IPS-20b (cell line): ENCODE measurements around the gene NOP53.
"Not testable (repeated sequence)": the region's sequence is repeated elsewhere in the genome, so short reads cannot be mapped to it uniquely, and the experiment has no call there.

ENCODE experiments used
- H3K27ac ChIP-seq: one replicate; pipeline ENCODE4 v1.5.1; 2013; ENCODE audit warnings: low read length
- H3K27me3 ChIP-seq: 2 replicates; pipeline ENCODE4 v1.6.1; 2013; ENCODE audit warnings: mild to moderate bottlenecking, low read length, inconsistent platforms; ENCODE audit not compliant: insufficient read depth
- H3K36me3 ChIP-seq: 2 replicates; pipeline ENCODE4 v1.6.1; 2013; ENCODE audit warnings: low read depth, mild to moderate bottlenecking, inconsistent platforms, low read length, moderate library complexity; ENCODE audit not compliant: insufficient read depth
- H3K4me1 ChIP-seq: 2 replicates; pipeline ENCODE4 v1.6.1; 2013; ENCODE audit warnings: mild to moderate bottlenecking, control low read depth, inconsistent platforms, low read length, moderate library complexity; ENCODE audit not compliant: insufficient read depth
- H3K4me3 ChIP-seq: 2 replicates; pipeline ENCODE4 v1.5.1; 2013; ENCODE audit warnings: mild to moderate bottlenecking, low read length, inconsistent platforms
- H3K9ac ChIP-seq: 2 replicates; pipeline ENCODE4 v1.6.1; 2013; ENCODE audit warnings: low read depth, mild to moderate bottlenecking, inconsistent platforms, low read length, moderate library complexity
- H3K9me3 ChIP-seq: 2 replicates; pipeline ENCODE4 v1.6.1; 2013; ENCODE audit warnings: mild to moderate bottlenecking, low read depth, low read length, inconsistent platforms; ENCODE audit not compliant: insufficient read depth

The NOP53 gene

GRCh38 chr19:47720669-47721422, 24.5 kb upstream of the NOP53 start:
- H3K9me3 ChIP-seq: no peaks in the 10 kb centered on the region
- no peaks in the 10 kb centered on the region for H3K36me3 ChIP-seq
- H3K4me3 ChIP-seq: no peak overlapping the region
- no peaks in the 10 kb centered on the region for H3K27me3 ChIP-seq
- H3K4me1 ChIP-seq: no peaks in the 10 kb centered on the region
- H3K27ac ChIP-seq: no peak overlapping the region
- H3K9ac ChIP-seq: no peak overlapping the region

- Histone ChIP-seq H3K4me3 (no peak overlapping the region), H3K27me3 (no peaks in the 10 kb centered on the region), H3K9ac (no peak overlapping the region), H3K9me3 (no peaks in the 10 kb centered on the region), H3K4me1 (no peaks in the 10 kb centered on the region), H3K27ac (no peak overlapping the region), H3K36me3 (no peaks in the 10 kb centered on the region)
Observed at GRCh38 chr19:47723581-47723940, 21.8 kb upstream of the NOP53 start.

DNA sequence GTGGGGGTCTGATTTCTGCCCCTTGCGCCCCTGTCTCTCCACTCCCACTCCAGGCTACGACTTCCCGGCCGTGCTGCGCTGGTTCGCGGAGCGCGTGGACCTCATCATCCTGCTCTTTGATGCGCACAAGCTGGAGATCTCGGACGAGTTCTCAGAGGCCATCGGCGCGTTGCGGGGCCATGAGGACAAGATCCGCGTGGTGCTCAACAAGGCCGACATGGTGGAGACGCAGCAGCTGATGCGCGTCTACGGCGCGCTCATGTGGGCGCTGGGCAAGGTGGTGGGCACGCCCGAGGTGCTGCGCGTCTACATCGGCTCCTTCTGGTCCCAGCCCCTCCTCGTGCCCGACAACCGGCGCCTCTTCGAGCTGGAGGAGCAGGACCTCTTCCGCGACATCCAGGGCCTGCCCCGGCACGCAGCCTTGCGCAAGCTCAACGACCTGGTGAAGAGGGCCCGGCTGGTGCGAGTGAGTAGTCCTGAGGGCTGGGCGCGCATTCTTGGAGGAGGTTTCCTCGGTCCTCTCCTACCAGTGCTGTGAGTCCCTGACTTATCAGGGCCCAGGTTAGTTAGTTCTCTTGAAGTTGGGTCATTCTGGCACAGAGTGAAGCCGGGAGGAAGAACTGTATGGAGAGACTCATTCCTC, 19.5 kb upstream of the NOP53 start:
- no peaks in the 10 kb centered on the region for H3K36me3 ChIP-seq
- no peak overlapping the region for H3K27ac ChIP-seq
- H3K9ac ChIP-seq: no peak overlapping the region
- no peaks in the 10 kb centered on the region for H3K9me3 ChIP-seq
- no peak overlapping the region for H3K4me3 ChIP-seq
- peaks cover 6% of the 10 kb centered on the region; the same call in 1 of the 2 replicates for H3K4me1 ChIP-seq
- H3K27me3 ChIP-seq: no peaks in the 10 kb centered on the region

DNA sequence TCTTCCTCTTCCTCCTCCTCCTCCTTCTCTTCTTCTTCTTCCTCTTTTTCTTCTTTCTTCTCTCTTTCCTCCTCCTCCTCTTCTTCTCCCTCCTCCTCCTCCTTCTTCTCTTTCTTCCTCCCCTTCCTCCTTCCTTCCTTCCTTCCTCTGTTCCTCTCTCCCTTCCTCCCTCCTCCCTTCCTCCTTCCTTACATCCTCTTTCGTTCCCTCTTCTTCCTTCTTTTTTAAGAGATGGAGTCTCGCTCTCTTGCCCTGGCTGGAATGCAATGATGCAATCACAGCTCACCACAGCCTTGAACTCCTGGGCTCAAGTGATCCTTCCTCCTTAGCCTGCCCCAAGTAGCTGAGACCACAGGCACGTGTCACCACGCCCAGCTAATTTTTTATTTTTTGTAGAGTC, 18.9 kb upstream of the NOP53 start:
- Histone ChIP-seq H3K27ac (no peak overlapping the region), H3K9ac (no peak overlapping the region), H3K27me3 (no peaks in the 10 kb centered on the region), H3K4me3 (no peak overlapping the region), H3K36me3 (no peaks in the 10 kb centered on the region), H3K9me3 (no peaks in the 10 kb centered on the region), H3K4me1 (peaks cover 6% of the 10 kb centered on the region; the same call in 1 of the 2 replicates)

DNA sequence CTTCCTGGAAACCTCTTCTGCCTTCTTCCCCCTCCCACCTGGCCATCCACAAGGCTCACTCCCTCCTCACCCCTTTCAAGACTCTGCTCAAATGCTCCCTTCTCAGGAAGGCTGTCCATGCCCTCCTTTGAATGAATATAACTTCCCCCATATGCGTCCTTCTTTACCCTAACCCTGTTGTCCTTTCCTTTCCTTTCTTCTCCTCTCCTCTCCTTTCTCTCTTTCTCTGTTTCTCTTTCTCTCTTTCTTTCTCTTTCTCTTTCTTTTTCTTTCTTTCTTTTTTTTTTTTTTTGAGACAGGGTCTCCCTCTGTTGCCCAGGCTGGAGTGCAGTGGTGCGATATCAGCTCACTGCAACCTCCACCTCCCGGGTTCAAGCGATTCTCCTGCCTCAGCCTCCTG, 17.1 kb upstream of the NOP53 start:
- not testable (repeated sequence) for H3K9ac ChIP-seq, H3K27me3 ChIP-seq, H3K9me3 ChIP-seq, H3K4me1 ChIP-seq, H3K27ac ChIP-seq, H3K4me3 ChIP-seq, H3K36me3 ChIP-seq

DNA sequence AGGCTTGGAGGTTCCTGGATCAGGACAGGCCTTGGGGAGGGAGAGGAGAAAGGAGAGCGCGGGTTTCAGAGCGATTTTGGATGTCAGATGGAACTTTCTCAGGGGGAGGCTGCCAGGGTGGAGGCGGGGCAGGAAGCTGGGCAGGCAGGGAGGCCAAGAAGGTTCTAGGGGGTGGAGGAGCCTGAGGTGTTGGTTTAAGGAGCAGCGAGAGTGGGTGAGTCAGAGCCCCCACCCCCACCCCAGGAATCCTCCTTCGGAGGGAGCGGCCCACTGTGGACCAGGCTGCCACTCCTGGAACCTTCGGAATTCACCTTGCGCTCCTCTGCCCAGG, 15.9 kb upstream of the NOP53 start:
- H3K4me3 ChIP-seq: peak overlapping the region; percentile 77
- H3K27me3 ChIP-seq: no peaks in the 10 kb centered on the region
- H3K27ac ChIP-seq: no peak overlapping the region
- H3K9me3 ChIP-seq: no peaks in the 10 kb centered on the region
- H3K9ac ChIP-seq: peak overlapping the region; percentile 64; the same call in 1 of the 2 replicates
- H3K4me1 ChIP-seq: peaks cover 6% of the 10 kb centered on the region; the same call in 1 of the 2 replicates
- no peaks in the 10 kb centered on the region for H3K36me3 ChIP-seq

GRCh38 chr19:47729799-47730520, 15.4 kb upstream of the NOP53 start:
- H3K4me3 ChIP-seq: peak overlapping the region; percentile 77
- H3K27me3 ChIP-seq: no peaks in the 10 kb centered on the region
- H3K9me3 ChIP-seq: no peaks in the 10 kb centered on the region
- H3K9ac ChIP-seq: peak overlapping the region; percentile 64; the same call in 1 of the 2 replicates
- peaks cover 6% of the 10 kb centered on the region; the same call in 1 of the 2 replicates for H3K4me1 ChIP-seq
- H3K36me3 ChIP-seq: no peaks in the 10 kb centered on the region
- H3K27ac ChIP-seq: no peak overlapping the region

- peak overlapping the region; percentile 77; the same call in 1 of the 2 replicates for H3K4me3 ChIP-seq
- no peak overlapping the region for H3K27ac ChIP-seq
- no peaks in the 10 kb centered on the region for H3K27me3 ChIP-seq
- H3K9ac ChIP-seq: no peak overlapping the region
- no peaks in the 10 kb centered on the region for H3K36me3 ChIP-seq
- H3K4me1 ChIP-seq: peaks cover 6% of the 10 kb centered on the region; the same call in 1 of the 2 replicates
- H3K9me3 ChIP-seq: no peaks in the 10 kb centered on the region
Observed at GRCh38 chr19:47730521-47730889, 14.8 kb upstream of the NOP53 start.

DNA sequence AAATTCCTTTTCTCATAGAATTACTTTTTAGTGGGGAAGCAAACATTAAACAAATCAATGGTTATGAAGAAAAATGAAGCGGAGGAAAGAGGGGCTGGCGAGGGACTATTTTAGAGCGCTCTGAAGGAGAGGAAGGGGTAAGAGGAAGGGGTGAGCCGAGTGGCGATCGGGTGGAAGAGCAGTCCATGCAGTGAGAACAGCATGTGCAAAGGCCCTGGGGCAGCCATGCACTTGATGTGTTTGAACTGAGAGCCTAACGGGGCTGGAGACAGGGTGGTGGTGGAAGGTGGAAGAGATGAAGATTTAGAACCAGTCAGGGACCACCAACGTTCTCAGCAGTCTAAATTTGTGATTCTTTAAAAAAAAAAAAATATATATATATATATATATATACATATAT, 14.4 kb upstream of the NOP53 start:
- Histone ChIP-seq H3K4me1 (peaks cover 6% of the 10 kb centered on the region; the same call in 1 of the 2 replicates), H3K27ac (no peak overlapping the region), H3K36me3 (no peaks in the 10 kb centered on the region), H3K27me3 (no peaks in the 10 kb centered on the region), H3K9ac (no peak overlapping the region), H3K9me3 (no peaks in the 10 kb centered on the region), H3K4me3 (no peak overlapping the region)

GRCh38 chr19:47735131-47735530, 10.2 kb upstream of the NOP53 start:
- no peaks in the 10 kb centered on the region; the same call in 1 of the 2 replicates for H3K9me3 ChIP-seq
- H3K4me1 ChIP-seq: no peaks in the 10 kb centered on the region
- H3K36me3 ChIP-seq: no peaks in the 10 kb centered on the region
- no peak overlapping the region for H3K9ac ChIP-seq
- no peak overlapping the region for H3K4me3 ChIP-seq
- H3K27me3 ChIP-seq: no peaks in the 10 kb centered on the region
- H3K27ac ChIP-seq: no peak overlapping the region

DNA sequence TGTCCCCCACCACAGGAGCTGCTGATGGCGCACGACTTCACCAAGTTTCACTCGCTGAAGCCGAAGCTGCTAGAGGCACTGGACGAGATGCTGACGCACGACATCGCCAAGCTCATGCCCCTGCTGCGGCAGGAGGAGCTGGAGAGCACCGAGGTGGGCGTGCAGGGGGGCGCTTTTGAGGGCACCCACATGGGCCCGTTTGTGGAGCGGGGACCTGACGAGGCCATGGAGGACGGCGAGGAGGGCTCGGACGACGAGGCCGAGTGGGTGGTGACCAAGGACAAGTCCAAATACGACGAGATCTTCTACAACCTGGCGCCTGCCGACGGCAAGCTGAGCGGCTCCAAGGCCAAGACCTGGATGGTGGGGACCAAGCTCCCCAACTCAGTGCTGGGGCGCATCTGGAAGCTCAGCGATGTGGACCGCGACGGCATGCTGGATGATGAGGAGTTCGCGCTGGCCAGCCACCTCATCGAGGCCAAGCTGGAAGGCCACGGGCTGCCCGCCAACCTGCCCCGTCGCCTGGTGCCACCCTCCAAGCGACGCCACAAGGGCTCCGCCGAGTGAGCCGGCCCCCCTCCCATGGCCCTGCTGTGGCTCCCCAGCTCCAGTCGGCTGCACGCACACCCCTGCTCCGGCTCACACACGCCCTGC, 4.4 kb upstream of the NOP53 start:
- Histone ChIP-seq H3K36me3 (no peaks in the 10 kb centered on the region), H3K4me1 (no peaks in the 10 kb centered on the region), H3K4me3 (no peak overlapping the region), H3K27me3 (no peaks in the 10 kb centered on the region), H3K9ac (no peak overlapping the region), H3K9me3 (no peaks in the 10 kb centered on the region; the same call in 1 of the 2 replicates), H3K27ac (no peak overlapping the region)
